HCT116 (cell line): ENCODE results near the gene COL4A3. TPM values are rescaled to one million over a fixed set of nuclear protein-coding genes. Genes with fewer than 3 reads are reported as not detected.

Source experiments
- ATAC-seq: fragments of 200-7000 bp; cut with Tn5 transposase; 2 replicates; pipeline ENCODE4 v1.9.1; 2020; ENCODE audit warnings: mild to moderate bottlenecking, moderate library complexity
- BruUV-seq: library from RNA; stranded (reverse); fragments of 400-500 nt; replicated peaks from 2 replicates; lab custom pipeline; 2021; lab: Mats Ljungman, UMichigan
- CTCF ChIA-PET: fragments of 300-600 bp; sonication (Branson Sonifier 250); formaldehyde crosslinking; loops from one replicate; lab custom pipeline; 2021; ENCODE audit warnings: antibody characterized with exemption; lab: Charles Lee
- POLR2A ChIA-PET: fragments of 300-600, 350-600 bp; sonication (Branson Sonifier 250); formaldehyde crosslinking; loops from one replicate; lab custom pipeline; 2021; ENCODE audit warnings: antibody characterized with exemption; lab: Charles Lee
- RAD21 ChIA-PET, 2 experiments: fragments of 300-600 bp; sonication (Branson Sonifier 250); formaldehyde crosslinking; loops; one replicate each; lab custom pipeline; 2023; ENCODE audit warnings: low total read pairs in 2 of 2; ENCODE audit not compliant: uncharacterized antibody in 2 of 2, unreplicated experiment in 2 of 2, low non-redundant PET in 1 of 2; lab: Charles Lee
- DNase-seq: peaks from one replicate; pipeline ENCODE4 v3.0.0-alpha.2; 2010; ENCODE audit warnings: low read depth, low spot score
- H2AFZ ChIP-seq: fragments of 200-600 bp; shearing (Covaris generic), sonication (generic); 2 replicates; pipeline ENCODE4 v1.6.1; 2017; ENCODE audit warnings: low read depth, mixed run types, mixed read lengths, antibody characterized with exemption, low read length; ENCODE audit not compliant: poor library complexity, severe bottlenecking
- H3K27ac ChIP-seq: 2 replicates; pipeline ENCODE4 v1.5.1; 2012; ENCODE audit warnings: low read depth, low read length
- H3K27me3 ChIP-seq: fragments of 200-600 bp; sonication (generic); 2 replicates; pipeline ENCODE4 v1.6.1; 2016; ENCODE audit warnings: mixed run types, low read length, mixed read lengths; ENCODE audit not compliant: insufficient read depth
- H3K36me3 ChIP-seq, 2 experiments: fragments of 200-500 bp in 1 of 2; fragments of 200-600 bp in 1 of 2; sonication (Bioruptor generic) in 1 of 2; sonication (generic) in 1 of 2; 2 replicates each; pipeline versions ENCODE4 v1.5.1 to v1.6.1; 2014 to 2016; ENCODE audit warnings: low read length in 2 of 2, inconsistent platforms in 1 of 2, mixed read lengths in 1 of 2, mixed run types in 1 of 2; ENCODE audit not compliant: insufficient read depth in 2 of 2, control insufficient read depth in 1 of 2
- H3K4me1 ChIP-seq, 2 experiments: fragments of 200-600 bp in 1 of 2; sonication (generic) in 1 of 2; 2 replicates each; pipeline versions ENCODE4 v1.5.1 to v1.6.1; 2012 to 2017; ENCODE audit warnings: low read length in 2 of 2, inconsistent platforms in 1 of 2, mild to moderate bottlenecking in 1 of 2, mixed read lengths in 1 of 2, mixed run types in 1 of 2, moderate library complexity in 1 of 2; ENCODE audit not compliant: insufficient read depth in 2 of 2, control insufficient read depth in 1 of 2
- H3K4me2 ChIP-seq: fragments of 200-600 bp; sonication (generic); 2 replicates; pipeline ENCODE4 v1.6.1; 2017; ENCODE audit warnings: mixed run types, low read length, mixed read lengths
- H3K4me3 ChIP-seq, 2 experiments: fragments of 200-600 bp in 1 of 2; sonication (generic) in 1 of 2; replicated peaks in 1 of 2; 2 replicates each; pipeline ENCODE4 v1.5.1; 2011 to 2016; ENCODE audit warnings: low read length in 2 of 2, control low read depth in 1 of 2, low read depth in 1 of 2, mild to moderate bottlenecking in 1 of 2, mixed read lengths in 1 of 2, mixed run types in 1 of 2
- H3K79me2 ChIP-seq: fragments of 200-600 bp; sonication (generic); 2 replicates; pipeline ENCODE4 v1.6.1; 2017; ENCODE audit warnings: mild to moderate bottlenecking, mixed run types, low read length, moderate library complexity, mixed read lengths; ENCODE audit not compliant: insufficient read depth
- H3K9ac ChIP-seq: fragments of 200-600 bp; sonication (generic); 2 replicates; pipeline ENCODE4 v1.6.1; 2016; ENCODE audit warnings: low read length, mixed read lengths
- H3K9me2 ChIP-seq: fragments of 200-600 bp; sonication (generic), shearing (Covaris generic); 2 replicates; pipeline ENCODE4 v1.6.1; 2017; ENCODE audit warnings: mixed run types, mild to moderate bottlenecking, moderate library complexity; ENCODE audit not compliant: insufficient read depth
- H3K9me3 ChIP-seq, 2 experiments: fragments of 200-500 bp in 1 of 2; fragments of 200-600 bp in 1 of 2; sonication (Bioruptor generic) in 1 of 2; sonication (generic) in 1 of 2; 2 replicates each; pipeline ENCODE4 v1.6.1; 2014 to 2017; ENCODE audit warnings: low read length in 2 of 2, mixed read lengths in 2 of 2, inconsistent platforms in 1 of 2, low read depth in 1 of 2, mild to moderate bottlenecking in 1 of 2, mixed run types in 1 of 2, moderate library complexity in 1 of 2; ENCODE audit not compliant: control insufficient read depth in 1 of 2, insufficient read depth in 1 of 2
- H4K20me1 ChIP-seq: fragments of 200-600 bp; sonication (generic), shearing (Covaris generic); 2 replicates; pipeline ENCODE4 v1.6.1; 2017; ENCODE audit warnings: mixed run types, mild to moderate bottlenecking, moderate library complexity; ENCODE audit not compliant: insufficient read depth
- ATF3 ChIP-seq: IDR thresholded peaks from 2 replicates; pipeline ENCODE4 v1.6.1; 2012
- CBX3 ChIP-seq: IDR thresholded peaks from 2 replicates; pipeline ENCODE4 v1.6.1; 2012; ENCODE audit warnings: low read depth
- CEBPB ChIP-seq: IDR thresholded peaks from 2 replicates; pipeline ENCODE4 v1.6.1; 2012; ENCODE audit warnings: low read depth
- ELF1 ChIP-seq: IDR thresholded peaks from 2 replicates; pipeline ENCODE4 v1.6.1; 2012; ENCODE audit warnings: low read depth, borderline replicate concordance
- EZH2 ChIP-seq: fragments of 200-600 bp; sonication (generic); IDR thresholded peaks from 2 replicates; pipeline ENCODE4 v1.6.1; 2017; ENCODE audit warnings: antibody characterized with exemption, mixed run types
- FOSL1 ChIP-seq: IDR thresholded peaks from 2 replicates; pipeline ENCODE4 v1.6.1; 2012; ENCODE audit warnings: low read depth
- POLR2A ChIP-seq: IDR thresholded peaks from 2 replicates; pipeline ENCODE4 v1.7.0; 2011; ENCODE audit warnings: borderline replicate concordance; ENCODE audit not compliant: insufficient read depth, insufficient read length; ENCODE audit errors: extremely low read depth
- POLR2AphosphoS5 ChIP-seq: IDR thresholded peaks from 2 replicates; pipeline ENCODE4 v1.6.1; 2011; ENCODE audit warnings: mild to moderate bottlenecking, low read depth, low read length, moderate library complexity
- RAD21 ChIP-seq: IDR thresholded peaks from 2 replicates; pipeline ENCODE4 v1.6.1; 2012; ENCODE audit warnings: low read depth, mild to moderate bottlenecking
- SP1 ChIP-seq: IDR thresholded peaks from 2 replicates; pipeline ENCODE4 v1.6.1; 2012; ENCODE audit warnings: low read depth
- SRF ChIP-seq: IDR thresholded peaks from 2 replicates; pipeline ENCODE4 v1.6.1; 2012; ENCODE audit warnings: low read depth
- YY1 ChIP-seq: IDR thresholded peaks from 2 replicates; pipeline ENCODE4 v1.6.1; 2011; ENCODE audit warnings: low read length, low read depth, moderate library complexity, mild to moderate bottlenecking; ENCODE audit not compliant: insufficient replicate concordance; ENCODE audit errors: extremely low read depth
- ZNF274 ChIP-seq: fragments of 200-500 bp; sonication (Bioruptor generic); IDR thresholded peaks from 2 replicates; pipeline ENCODE4 v1.6.1; 2014; ENCODE audit warnings: mild to moderate bottlenecking, low read depth, low read length, inconsistent platforms
- intact Hi-C: fragments of 100-400 bp; cut with micrococcal nuclease; formaldehyde crosslinking; loops from 2 replicates; pipeline ENCODE4 v1.10.0; 2022
- total RNA-seq: library from RNA; stranded (reverse); gene quantifications from one replicate; pipeline ENCODE4 v1.2.1, GENCODE V29; 2021; ENCODE audit not compliant: unreplicated experiment
- TF ChIP-seq, protein P1 (sequence below): IDR thresholded peaks from 2 replicates; pipeline ENCODE4 v1.6.1; 2011; ENCODE audit warnings: mild to moderate bottlenecking, low read length, moderate library complexity; ENCODE audit not compliant: insufficient replicate concordance; ENCODE audit errors: extremely low read depth
- TF ChIP-seq, protein P2 (sequence below), 3 experiments: fragments of 200-600 bp in 1 of 3; sonication (generic) in 1 of 3; IDR thresholded peaks in 2 of 3; conservative IDR thresholded peaks in 1 of 3; 2 replicates each; pipeline ENCODE4 v1.5.1; 2012 to 2017; ENCODE audit warnings: low read depth in 2 of 3, low read length in 2 of 3, antibody characterized with exemption in 1 of 3, borderline replicate concordance in 1 of 3, control low read depth in 1 of 3, mild to moderate bottlenecking in 1 of 3, mixed read lengths in 1 of 3, mixed run types in 1 of 3, moderate library complexity in 1 of 3; ENCODE audit not compliant: insufficient read depth in 1 of 3

The COL4A3 gene
- total RNA-seq, 1 experiment from 2014 or later = 4.9 TPM

GRCh38 chr2:227150222-227150936 is 14.0 kb upstream of the COL4A3 start:
- BruUV-seq = no TSS peak
- no peaks in the 10 kb centered on the region for H3K36me3 ChIP-seq
- 0 out of 4 replicates have a peak, but pooled peaks cover 0 to 4% of the 10 kb centered on the region in 2 experiments for H3K9me3 ChIP-seq
- TF ChIP-seq YY1 = no peak
- no peak for TF ChIP-seq POLR2AphosphoS5
- TF ChIP-seq, protein P1, sequence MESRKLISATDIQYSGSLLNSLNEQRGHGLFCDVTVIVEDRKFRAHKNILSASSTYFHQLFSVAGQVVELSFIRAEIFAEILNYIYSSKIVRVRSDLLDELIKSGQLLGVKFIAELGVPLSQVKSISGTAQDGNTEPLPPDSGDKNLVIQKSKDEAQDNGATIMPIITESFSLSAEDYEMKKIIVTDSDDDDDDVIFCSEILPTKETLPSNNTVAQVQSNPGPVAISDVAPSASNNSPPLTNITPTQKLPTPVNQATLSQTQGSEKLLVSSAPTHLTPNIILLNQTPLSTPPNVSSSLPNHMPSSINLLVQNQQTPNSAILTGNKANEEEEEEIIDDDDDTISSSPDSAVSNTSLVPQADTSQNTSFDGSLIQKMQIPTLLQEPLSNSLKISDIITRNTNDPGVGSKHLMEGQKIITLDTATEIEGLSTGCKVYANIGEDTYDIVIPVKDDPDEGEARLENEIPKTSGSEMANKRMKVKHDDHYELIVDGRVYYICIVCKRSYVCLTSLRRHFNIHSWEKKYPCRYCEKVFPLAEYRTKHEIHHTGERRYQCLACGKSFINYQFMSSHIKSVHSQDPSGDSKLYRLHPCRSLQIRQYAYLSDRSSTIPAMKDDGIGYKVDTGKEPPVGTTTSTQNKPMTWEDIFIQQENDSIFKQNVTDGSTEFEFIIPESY = no peak
- DNase-seq (no peak), ATAC-seq (no peak)
- H3K4me2 ChIP-seq = no peak overlapping the region
- no peaks in the 10 kb centered on the region for H4K20me1 ChIP-seq
- H3K27me3 ChIP-seq = no peaks in the 10 kb centered on the region
- H3K4me3 ChIP-seq = no peak overlapping the region
- H3K79me2 ChIP-seq = no peaks in the 10 kb centered on the region
- H3K27ac ChIP-seq = no peak overlapping the region
- H2AFZ ChIP-seq = no peak overlapping the region
- H3K9me2 ChIP-seq = no peaks in the 10 kb centered on the region
- H3K4me1 ChIP-seq = peaks cover 5 to 26% of the 10 kb centered on the region in 2 experiments; a peak in 3 of 4 replicates
- intact Hi-C loops = no loop called here
- no peak overlapping the region for H3K9ac ChIP-seq
- ChIA-PET CTCF (no interaction called here), RAD21 (no interaction called here), POLR2A (no interaction called here)

DNA sequence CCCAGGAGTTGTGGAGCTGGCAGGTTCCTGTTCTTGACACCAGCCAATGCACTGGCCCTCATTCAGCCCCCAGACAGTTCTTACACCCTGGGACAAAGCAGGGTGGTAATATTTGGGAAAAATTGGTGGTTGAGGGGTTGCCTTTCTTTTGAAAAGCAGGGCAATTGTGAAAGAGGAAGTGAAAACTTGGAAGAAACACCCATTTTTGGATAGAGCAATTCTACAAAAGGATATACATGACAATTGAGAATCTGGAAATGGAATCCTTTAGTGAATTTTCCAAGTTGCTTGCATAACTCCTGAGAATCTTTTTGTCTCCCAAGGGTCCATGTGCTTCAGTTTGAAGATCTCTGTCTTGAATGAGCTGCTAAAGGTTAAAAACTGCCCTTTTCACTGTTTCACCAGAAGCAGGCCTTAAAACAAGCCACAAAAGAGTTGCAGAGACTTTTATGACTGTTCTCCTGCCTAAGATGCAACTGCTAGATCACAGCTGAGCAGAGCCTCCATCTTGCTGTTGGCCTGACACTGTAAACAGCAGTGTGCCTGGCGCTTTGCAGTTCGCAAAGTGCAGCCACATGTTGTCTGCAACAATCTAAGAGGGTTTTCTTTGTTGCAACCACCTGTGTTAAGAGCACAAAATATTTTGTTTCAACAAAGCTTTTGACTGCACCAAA is 12.2 kb upstream of the COL4A3 start:
- intact Hi-C loops = no loop called here

More for the DNA sequence above, 12.2 kb upstream of the COL4A3 start:
- Histone ChIP-seq H3K4me3 (no peak overlapping the region), H2AFZ (no peak overlapping the region), H3K9me2 (no peaks in the 10 kb centered on the region), H3K9ac (no peak overlapping the region), H3K27me3 (no peaks in the 10 kb centered on the region), H3K9me3 (0 out of 4 replicates have a peak, but pooled peaks cover 0 to 4% of the 10 kb centered on the region in 2 experiments), H3K4me1 (peaks cover 5 to 29% of the 10 kb centered on the region in 2 experiments; a peak in 3 of 4 replicates), H3K79me2 (no peaks in the 10 kb centered on the region), H3K27ac (no peak overlapping the region), H3K36me3 (no peaks in the 10 kb centered on the region), H4K20me1 (no peaks in the 10 kb centered on the region), H3K4me2 (no peak overlapping the region)
- BruUV-seq = no TSS peak
- no peak for TF ChIP-seq CEBPB
- TF ChIP-seq SRF = no peak
- TF ChIP-seq EZH2 = no peak
- TF ChIP-seq ELF1 = no peak
- no peak for TF ChIP-seq POLR2AphosphoS5
- TF ChIP-seq, protein P2, sequence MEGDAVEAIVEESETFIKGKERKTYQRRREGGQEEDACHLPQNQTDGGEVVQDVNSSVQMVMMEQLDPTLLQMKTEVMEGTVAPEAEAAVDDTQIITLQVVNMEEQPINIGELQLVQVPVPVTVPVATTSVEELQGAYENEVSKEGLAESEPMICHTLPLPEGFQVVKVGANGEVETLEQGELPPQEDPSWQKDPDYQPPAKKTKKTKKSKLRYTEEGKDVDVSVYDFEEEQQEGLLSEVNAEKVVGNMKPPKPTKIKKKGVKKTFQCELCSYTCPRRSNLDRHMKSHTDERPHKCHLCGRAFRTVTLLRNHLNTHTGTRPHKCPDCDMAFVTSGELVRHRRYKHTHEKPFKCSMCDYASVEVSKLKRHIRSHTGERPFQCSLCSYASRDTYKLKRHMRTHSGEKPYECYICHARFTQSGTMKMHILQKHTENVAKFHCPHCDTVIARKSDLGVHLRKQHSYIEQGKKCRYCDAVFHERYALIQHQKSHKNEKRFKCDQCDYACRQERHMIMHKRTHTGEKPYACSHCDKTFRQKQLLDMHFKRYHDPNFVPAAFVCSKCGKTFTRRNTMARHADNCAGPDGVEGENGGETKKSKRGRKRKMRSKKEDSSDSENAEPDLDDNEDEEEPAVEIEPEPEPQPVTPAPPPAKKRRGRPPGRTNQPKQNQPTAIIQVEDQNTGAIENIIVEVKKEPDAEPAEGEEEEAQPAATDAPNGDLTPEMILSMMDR (IDR thresholded peaks at IDR 0.05 in 2 of 3, conservative IDR thresholded peaks at IDR 0.05 in 1 of 3; ENCODE audit: borderline replicate concordance in 1 of 3, insufficient read depth in 1 of 3, low read depth in 2 of 3, low read length in 2 of 3) = no peak
- TF ChIP-seq FOSL1 = no peak
- TF ChIP-seq ATF3 = no peak
- TF ChIP-seq CBX3 = no peak
- no peak for TF ChIP-seq ZNF274
- TF ChIP-seq POLR2A = no peak
- TF ChIP-seq SP1 = no peak
- no peak for TF ChIP-seq RAD21
- ATAC-seq (no peak), DNase-seq (no peak)
- RAD21 ChIA-PET = no interaction called here
- CTCF ChIA-PET = no interaction called here
- POLR2A ChIA-PET = no interaction called here
